Osteocyte (in vitro differentiated cells): ENCODE data around the gene KCNQ5. TPM values are rescaled to one million over a fixed set of nuclear protein-coding genes. Genes with fewer than 3 reads are reported as not detected.

ENCODE experiments used
- DNase-seq: peaks from one replicate; pipeline ENCODE4 v3.0.0; 2021; ENCODE audit warnings: mixed read lengths; ENCODE audit not compliant: unreplicated experiment; ENCODE audit errors: extremely low spot score
- H3K27ac Mint-ChIP-seq: one replicate; pipeline ENCODE4 v1.8.0; 2021; ENCODE audit warnings: mild to moderate bottlenecking, mixed read lengths; ENCODE audit not compliant: unreplicated experiment
- H3K27me3 Mint-ChIP-seq: one replicate; pipeline ENCODE4 v1.8.0; 2021; ENCODE audit warnings: mixed read lengths; ENCODE audit not compliant: unreplicated experiment
- H3K36me3 Mint-ChIP-seq: one replicate; pipeline ENCODE4 v1.8.0; 2021; ENCODE audit warnings: mixed read lengths; ENCODE audit not compliant: unreplicated experiment
- H3K4me1 Mint-ChIP-seq: one replicate; pipeline ENCODE4 v1.8.0; 2021; ENCODE audit warnings: mixed read lengths; ENCODE audit not compliant: unreplicated experiment
- H3K4me3 Mint-ChIP-seq: one replicate; pipeline ENCODE4 v1.8.0; 2021; ENCODE audit warnings: mild to moderate bottlenecking, moderate library complexity, mixed read lengths; ENCODE audit not compliant: unreplicated experiment
- H3K9me3 Mint-ChIP-seq: one replicate; pipeline ENCODE4 v1.8.0; 2021; ENCODE audit warnings: mixed read lengths; ENCODE audit not compliant: unreplicated experiment
- total RNA-seq: library from RNA; stranded (reverse); gene quantifications from 2 replicates; pipeline ENCODE4 v1.2.1, GENCODE V29; 2021
- TF ChIP-seq, protein P1 (sequence below): fragments of 200-600 bp; sonication (generic); IDR thresholded peaks from 2 replicates; pipeline ENCODE4 v1.5.0; 2021; ENCODE audit warnings: antibody characterized with exemption, mild to moderate bottlenecking, moderate library complexity

The KCNQ5 gene
- total RNA-seq, 1 donor from 2014 or later: 7.2 TPM

DNA sequence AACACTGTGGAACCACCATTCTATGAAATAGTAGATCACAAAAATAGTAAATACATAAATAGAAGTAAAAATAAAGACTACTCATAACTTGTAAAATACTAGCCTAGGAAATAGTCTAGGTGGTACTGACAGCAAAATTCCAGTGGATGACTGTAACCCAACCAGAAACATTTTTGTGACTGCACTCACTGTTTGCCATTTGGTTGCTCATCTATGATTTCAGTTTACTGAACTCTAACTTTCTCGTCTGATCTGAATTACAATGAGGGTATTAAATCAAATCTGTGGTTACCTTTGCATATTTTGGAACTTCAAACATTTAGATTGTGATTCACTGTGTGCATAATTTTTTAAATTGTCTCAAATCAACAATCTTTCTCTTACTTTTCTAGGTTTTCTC, 452.3 kb downstream of the KCNQ5 start:
- DNase-seq: no peak
- TF ChIP-seq, protein P1, sequence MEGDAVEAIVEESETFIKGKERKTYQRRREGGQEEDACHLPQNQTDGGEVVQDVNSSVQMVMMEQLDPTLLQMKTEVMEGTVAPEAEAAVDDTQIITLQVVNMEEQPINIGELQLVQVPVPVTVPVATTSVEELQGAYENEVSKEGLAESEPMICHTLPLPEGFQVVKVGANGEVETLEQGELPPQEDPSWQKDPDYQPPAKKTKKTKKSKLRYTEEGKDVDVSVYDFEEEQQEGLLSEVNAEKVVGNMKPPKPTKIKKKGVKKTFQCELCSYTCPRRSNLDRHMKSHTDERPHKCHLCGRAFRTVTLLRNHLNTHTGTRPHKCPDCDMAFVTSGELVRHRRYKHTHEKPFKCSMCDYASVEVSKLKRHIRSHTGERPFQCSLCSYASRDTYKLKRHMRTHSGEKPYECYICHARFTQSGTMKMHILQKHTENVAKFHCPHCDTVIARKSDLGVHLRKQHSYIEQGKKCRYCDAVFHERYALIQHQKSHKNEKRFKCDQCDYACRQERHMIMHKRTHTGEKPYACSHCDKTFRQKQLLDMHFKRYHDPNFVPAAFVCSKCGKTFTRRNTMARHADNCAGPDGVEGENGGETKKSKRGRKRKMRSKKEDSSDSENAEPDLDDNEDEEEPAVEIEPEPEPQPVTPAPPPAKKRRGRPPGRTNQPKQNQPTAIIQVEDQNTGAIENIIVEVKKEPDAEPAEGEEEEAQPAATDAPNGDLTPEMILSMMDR: no peak
- Mint-ChIP-seq H3K4me3 (no peak overlapping the region), H3K27me3 (no peaks in the 10 kb centered on the region), H3K4me1 (peaks cover under 1% of the 10 kb centered on the region), H3K9me3 (no peaks in the 10 kb centered on the region), H3K36me3 (no peaks in the 10 kb centered on the region), H3K27ac (no peak overlapping the region)

DNA sequence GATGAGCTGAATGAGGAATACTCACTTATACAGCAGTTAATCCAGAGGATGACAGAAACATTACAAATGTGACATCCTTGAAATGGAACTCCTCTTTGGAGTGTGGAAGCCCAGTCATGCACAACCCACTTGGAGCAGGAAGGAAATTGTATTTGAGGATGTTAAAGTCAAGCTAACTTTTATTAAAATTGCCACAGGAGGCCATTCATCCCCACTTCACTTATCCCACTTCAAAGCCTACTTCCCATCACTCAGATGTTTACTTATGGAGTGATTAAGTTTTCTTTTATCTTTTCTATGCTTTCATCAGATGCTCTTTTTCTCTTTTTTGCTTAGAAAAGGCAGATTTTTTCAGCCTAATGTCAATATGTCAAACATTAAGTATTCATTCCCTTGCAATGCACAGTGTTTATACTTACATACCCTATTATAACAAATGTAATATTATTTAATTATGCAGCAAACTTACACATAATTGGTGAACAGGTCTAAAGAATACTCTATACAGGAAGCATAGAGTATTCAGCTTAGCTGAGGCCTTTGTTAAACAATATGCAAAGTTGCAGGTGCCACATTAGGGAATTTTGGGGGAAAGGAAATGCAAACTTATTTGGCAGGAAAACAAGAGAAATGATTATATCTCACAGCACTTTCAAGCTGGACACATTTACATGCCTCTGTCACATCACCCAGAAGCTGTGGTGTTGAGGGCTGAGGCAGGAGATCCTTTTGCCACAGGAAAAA, 454.5 kb downstream of the KCNQ5 start:
- Mint-ChIP-seq H3K4me3 (no peak overlapping the region), H3K27ac (no peak overlapping the region), H3K36me3 (no peaks in the 10 kb centered on the region), H3K9me3 (no peaks in the 10 kb centered on the region), H3K4me1 (peaks cover 9% of the 10 kb centered on the region), H3K27me3 (no peaks in the 10 kb centered on the region)
- DNase-seq: no peak
- TF ChIP-seq, protein P1: no peak

DNA sequence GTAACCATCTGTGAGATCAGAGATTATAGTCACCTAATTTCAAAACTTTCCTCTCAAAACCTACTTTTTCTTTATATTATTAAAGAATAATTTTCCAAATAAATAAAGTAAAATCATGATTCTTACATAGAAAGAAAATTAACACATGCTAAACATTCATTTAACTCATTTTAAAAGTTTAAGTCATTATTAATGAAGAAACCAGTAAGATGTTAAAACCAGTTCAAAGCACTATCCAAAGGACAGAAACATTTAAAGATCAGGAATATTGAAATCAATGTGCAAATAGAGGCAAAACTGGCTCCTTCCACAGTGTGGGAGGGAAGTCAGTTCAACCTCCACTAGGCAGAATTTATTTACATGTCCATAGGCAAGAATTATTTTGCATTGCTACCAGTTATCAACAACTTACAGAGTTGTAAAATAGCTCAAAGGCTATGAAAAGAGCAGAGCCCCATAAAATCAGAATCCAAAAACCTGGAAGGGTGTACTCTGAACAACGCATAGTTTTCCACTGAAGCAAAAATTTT, 456.5 kb downstream of the KCNQ5 start:
- Mint-ChIP-seq H3K4me1 (peaks cover 9% of the 10 kb centered on the region), H3K27me3 (no peaks in the 10 kb centered on the region), H3K36me3 (no peaks in the 10 kb centered on the region), H3K9me3 (no peaks in the 10 kb centered on the region), H3K27ac (no peak overlapping the region), H3K4me3 (no peak overlapping the region)
- TF ChIP-seq, protein P1: no peak
- DNase-seq: no peak

DNA sequence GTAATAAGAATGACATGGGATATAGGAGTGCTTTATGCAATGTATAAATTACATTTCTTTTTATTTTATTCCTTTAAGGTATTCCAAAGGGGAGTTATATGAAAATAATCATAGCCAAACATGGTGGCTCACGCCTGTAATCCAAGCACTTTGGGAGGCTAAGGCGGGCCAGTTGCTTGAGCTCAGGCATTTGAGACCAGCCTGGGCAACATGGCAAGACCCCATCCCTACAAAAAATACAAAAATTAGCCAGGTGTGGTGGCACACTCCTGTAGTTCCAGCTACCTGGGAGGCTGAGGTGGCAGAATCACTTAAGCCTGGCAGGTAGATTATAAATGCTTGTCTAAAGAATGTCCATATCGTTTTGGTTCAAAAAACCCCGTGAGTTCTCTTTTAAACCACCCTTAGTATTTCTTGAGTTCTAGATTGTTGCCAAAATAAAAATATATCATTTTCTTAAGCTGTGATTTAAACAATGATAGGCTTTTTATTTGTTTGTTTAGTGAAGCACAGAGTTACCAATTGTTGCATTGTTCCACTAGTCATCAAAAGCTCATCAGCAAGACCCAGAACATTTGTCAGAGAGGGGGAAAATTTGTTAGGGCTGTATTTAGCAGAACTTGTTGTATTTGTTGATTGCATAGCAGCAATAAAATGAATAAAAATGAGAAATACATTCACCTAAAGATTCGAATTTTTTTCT, 457.2 kb downstream of the KCNQ5 start:
- Mint-ChIP-seq H3K4me1 (peaks cover 9% of the 10 kb centered on the region), H3K4me3 (no peak overlapping the region), H3K9me3 (no peaks in the 10 kb centered on the region), H3K27me3 (no peaks in the 10 kb centered on the region), H3K27ac (no peak overlapping the region), H3K36me3 (no peaks in the 10 kb centered on the region)
- TF ChIP-seq, protein P1: no peak
- no peak for DNase-seq

DNA sequence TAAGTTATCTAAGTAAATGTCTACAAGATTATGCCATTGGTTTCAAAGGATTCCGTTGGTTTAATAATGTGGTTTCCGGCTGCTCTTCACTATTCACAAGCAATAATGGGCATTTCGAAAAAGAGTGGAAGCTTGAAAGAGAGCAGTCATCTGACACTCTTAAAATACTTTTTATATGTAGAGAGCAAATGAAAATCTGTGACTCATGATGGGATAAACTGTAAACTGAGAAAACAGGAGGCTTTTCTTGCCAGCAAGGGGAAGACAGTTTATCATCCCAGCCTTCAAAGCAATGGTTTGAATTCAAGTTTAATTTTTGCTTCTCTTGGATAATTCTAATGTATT, 457.7 kb downstream of the KCNQ5 start:
- no peak overlapping the region for H3K27ac Mint-ChIP-seq
- no peak for DNase-seq
- peaks cover 9% of the 10 kb centered on the region for H3K4me1 Mint-ChIP-seq

More for the DNA sequence above, 457.7 kb downstream of the KCNQ5 start:
- Mint-ChIP-seq H3K4me3 (no peak overlapping the region), H3K9me3 (no peaks in the 10 kb centered on the region), H3K36me3 (no peaks in the 10 kb centered on the region), H3K27me3 (no peaks in the 10 kb centered on the region)
- TF ChIP-seq, protein P1: no peak
